ENCODE results near the gene PCGF2.

The PCGF2 gene

DNA sequence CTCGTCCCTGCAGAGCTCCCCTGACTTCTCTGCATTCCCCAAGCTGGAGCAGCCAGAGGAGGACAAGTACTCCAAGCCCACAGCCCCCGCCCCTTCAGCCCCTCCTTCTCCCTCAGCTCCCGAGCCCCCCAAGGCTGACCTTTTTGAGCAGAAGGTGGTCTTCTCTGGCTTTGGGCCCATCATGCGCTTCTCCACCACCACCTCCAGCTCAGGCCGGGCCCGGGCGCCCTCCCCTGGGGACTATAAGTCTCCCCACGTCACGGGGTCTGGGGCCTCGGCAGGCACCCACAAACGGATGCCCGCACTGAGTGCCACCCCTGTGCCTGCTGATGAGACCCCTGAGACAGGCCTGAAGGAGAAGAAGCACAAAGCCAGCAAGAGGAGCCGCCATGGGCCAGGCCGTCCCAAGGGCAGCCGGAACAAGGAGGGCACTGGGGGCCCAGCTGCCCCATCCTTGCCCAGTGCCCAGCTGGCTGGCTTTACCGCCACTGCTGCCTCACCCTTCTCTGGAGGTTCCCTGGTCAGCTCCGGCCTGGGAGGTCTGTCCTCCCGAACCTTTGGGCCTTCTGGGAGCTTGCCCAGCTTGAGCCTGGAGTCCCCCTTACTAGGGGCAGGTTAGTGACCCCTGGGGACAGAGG is 31.6 kb downstream of the PCGF2 start:
- DNase-seq, result no peak

DNA sequence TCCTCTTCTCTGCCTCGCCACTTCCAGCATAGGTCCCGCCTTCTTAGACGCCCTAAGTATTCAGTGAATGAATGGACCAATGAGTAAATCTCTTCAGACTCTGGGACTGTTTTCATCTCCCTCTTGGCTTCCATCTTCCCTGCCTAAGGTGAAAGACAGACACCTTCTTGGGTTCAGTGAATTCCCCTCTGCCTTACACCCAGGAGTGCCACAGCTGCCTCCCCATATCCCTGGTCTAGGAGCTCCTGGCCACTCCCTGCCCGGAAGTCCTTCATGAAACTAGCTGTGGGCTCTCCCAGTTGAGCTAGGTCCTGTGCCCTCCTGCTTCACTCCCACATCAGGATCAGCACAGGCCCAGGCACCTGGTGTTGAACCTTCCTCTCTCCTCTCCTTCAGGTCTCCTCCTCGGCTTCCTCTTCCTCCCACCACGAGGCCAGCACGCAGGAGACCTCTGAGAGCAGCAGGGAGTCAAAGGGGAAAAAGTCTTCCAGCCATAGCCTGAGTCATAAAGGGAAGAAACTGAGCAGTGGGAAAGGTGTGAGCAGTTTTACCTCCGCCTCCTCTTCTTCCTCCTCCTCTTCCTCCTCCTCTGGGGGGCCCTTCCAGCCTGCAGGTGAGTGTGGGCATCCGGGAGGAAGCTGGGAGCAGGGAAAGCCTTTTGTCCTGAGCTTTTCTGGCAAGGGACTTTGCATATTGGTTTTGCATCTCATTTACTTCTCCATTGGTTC is 32.8 kb downstream of the PCGF2 start:
- no peak for DNase-seq

DNA sequence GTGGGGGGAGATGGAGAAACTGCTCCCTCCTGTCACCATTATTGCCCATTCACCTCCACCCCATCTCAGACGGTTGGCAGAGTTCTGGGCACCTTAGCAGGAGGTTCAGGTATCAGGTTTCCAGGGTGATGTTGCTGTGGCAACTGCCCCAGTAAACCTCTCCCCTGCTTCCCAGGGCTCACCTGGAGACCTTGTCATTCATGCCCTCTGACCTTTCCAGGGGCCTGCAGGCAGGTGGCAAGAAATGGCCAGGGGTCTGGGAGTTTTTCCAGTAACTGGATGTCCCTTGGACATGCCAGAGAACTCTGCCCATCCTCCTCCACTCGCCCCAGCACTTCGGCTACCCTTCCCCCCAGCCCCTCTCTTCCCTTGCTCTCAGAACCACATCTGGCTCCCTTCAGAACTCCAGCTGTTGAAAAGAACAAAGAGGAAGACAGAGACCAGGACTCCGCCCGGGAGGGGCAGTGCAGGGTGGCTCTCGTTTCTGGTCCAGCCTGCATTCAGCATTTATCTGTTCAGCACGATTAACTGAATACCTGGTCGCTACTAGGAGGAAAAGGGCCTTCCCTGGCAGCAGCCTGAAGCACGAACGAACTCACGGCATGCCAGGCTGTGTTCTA is 34.6 kb downstream of the PCGF2 start:
- no peak for DNase-seq

- no peak for DNase-seq
These were observed 35.5 kb downstream of the PCGF2 start for GRCh38 chr17:38712593-38712992.

- no peak for DNase-seq
These were observed 36.2 kb downstream of the PCGF2 start for GRCh38 chr17:38711792-38712571.

DNA sequence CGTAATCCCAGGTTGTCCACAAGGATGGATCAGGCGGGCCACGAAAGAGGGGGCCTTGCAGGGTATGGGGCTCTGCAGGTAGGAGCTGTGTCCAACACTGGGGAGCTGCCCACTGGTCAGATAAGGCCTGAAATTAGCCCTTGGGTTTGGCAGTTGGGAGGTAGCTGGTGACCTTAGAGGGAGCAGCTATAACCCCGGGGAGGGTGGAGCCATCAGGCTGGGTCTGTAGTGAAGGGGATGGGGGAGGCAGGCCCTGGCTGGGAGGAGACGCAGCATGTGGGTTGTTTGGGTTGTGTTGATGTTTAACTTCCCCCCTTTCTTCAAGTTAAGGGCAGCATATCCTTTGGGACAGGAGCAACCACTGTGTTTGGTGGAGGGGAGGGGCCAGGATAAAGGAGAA is 37.2 kb downstream of the PCGF2 start:
- DNase-seq, result no peak

- no peak for DNase-seq
These were observed 37.6 kb downstream of the PCGF2 start for GRCh38 chr17:38710604-38710962.

- no peak for DNase-seq
These were observed 38.1 kb downstream of the PCGF2 start for GRCh38 chr17:38709864-38710603.

DNA sequence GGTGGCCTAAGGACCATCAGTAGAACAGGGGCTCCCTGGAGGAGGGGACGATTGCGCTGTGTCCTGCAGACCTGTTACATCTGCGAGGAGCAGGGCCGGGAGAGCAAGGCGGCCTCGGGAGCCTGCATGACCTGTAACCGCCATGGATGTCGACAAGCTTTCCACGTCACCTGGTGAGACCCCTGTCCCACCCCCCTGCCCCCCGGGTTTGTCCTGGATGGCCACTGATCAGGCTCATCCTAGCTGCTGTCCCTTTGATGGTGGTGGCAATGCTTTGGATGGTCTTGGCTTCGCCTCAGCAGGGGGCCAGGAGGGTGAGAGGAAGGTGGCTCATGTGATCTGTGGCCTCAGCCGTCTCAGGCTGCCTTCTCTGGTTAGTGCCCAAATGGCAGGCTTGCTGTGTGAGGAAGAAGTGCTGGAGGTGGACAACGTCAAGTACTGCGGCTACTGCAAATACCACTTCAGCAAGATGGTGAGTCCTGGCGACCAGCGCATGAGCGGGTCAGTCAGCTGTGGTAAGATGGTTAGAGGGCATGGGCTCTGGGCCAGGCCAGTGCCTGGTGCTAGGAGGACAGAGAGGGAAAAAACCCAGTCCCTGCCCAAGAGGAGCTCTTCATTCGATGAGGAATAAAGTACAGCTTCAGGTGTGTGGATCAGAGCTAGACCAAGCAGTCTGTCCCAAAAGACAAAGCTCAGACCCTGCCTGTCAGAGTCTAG is 38.9 kb downstream of the PCGF2 start:
- DNase-seq, result no peak

GRCh38 chr17:38707678-38708351 is 40.3 kb downstream of the PCGF2 start:
- DNase-seq, result no peak

- no peak for DNase-seq
These were observed 41.5 kb downstream of the PCGF2 start for GRCh38 chr17:38706505-38707216.

- peak in 1 of 2 donors; percentile 37 for DNase-seq
These were observed 42.2 kb downstream of the PCGF2 start for GRCh38 chr17:38705803-38706504.

GRCh38 chr17:38705523-38705802 is 42.7 kb downstream of the PCGF2 start:
- no peak for DNase-seq

- peak; percentile 75 to 79 for DNase-seq
These were observed 43.3 kb downstream of the PCGF2 start, which contains the start of gene MLLT6 for GRCh38 chr17:38704606-38705522. Gene MLLT6 (plus strand): TSS chr17:38705273. CDS start chr17:38705633, 360 bp downstream.

GRCh38 chr17:38703742-38704605 is 44.2 kb downstream of the PCGF2 start:
- no peak for DNase-seq

GRCh38 chr17:38702916-38703741 is 45.0 kb downstream of the PCGF2 start:
- DNase-seq, result no peak

All from hippocampal formation (tissue), 2 donors.